ENCODE measurements around the gene ZBTB17.
"Not testable (repeated sequence)": the region's sequence is repeated elsewhere in the genome, so short reads cannot be mapped to it uniquely, and the experiment has no call there.

Gene ZBTB17

DNA sequence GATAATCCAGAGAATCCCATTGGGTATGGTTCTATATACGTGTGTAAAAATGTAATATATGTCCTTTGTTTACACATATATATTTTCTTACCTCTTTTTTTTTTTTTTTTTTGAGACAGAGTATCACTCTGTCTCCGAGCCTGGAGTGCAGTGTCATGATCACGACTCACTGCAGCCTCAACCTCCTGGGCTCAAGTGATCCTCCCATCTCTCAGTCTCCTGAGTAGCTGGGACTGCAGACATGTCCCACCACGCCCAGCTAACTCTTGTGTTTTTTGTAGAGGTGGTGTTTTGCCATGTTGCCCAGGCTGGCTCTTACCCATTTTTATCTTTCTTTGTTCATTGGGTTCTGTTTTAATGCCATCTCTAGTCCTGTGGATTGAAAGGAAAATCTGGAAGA, 59.5 kb downstream of the ZBTB17 start:
- Mint-ChIP-seq H3K9me3 (no peaks in the 10 kb centered on the region), H3K4me3 (no peak overlapping the region), H3K27ac (no peak overlapping the region), H3K27me3 (ENCODE audit: low read depth) (no peaks in the 10 kb centered on the region), H3K4me1 (no peaks in the 10 kb centered on the region), H3K36me3 (ENCODE audit: low read depth) (peaks cover 75% of the 10 kb centered on the region)
- TF ChIP-seq, protein P1, sequence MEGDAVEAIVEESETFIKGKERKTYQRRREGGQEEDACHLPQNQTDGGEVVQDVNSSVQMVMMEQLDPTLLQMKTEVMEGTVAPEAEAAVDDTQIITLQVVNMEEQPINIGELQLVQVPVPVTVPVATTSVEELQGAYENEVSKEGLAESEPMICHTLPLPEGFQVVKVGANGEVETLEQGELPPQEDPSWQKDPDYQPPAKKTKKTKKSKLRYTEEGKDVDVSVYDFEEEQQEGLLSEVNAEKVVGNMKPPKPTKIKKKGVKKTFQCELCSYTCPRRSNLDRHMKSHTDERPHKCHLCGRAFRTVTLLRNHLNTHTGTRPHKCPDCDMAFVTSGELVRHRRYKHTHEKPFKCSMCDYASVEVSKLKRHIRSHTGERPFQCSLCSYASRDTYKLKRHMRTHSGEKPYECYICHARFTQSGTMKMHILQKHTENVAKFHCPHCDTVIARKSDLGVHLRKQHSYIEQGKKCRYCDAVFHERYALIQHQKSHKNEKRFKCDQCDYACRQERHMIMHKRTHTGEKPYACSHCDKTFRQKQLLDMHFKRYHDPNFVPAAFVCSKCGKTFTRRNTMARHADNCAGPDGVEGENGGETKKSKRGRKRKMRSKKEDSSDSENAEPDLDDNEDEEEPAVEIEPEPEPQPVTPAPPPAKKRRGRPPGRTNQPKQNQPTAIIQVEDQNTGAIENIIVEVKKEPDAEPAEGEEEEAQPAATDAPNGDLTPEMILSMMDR (IDR thresholded peaks at IDR 0.05; ENCODE audit: unreplicated experiment in 3 of 3): no peak

DNA sequence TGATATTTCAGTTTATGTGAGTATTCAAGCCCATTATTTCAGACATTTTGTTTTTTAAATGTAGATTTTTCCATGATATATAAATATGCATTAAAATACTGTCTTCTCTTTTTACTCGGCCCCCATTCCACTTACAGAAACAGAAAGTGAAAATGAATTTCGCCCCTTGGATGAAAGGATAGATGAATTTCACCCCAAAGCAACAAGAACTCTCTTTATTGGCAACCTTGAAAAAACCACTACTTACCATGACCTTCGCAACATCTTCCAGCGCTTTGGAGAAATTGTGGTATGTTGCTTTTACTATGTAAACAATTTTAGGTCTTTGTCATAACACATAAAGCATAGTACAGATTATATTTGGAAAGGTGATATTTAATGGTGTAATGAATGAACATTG, 59.9 kb downstream of the ZBTB17 start:
- Mint-ChIP-seq H3K4me3 (no peak overlapping the region), H3K36me3 (ENCODE audit: low read depth) (peaks cover 75% of the 10 kb centered on the region), H3K27me3 (ENCODE audit: low read depth) (no peaks in the 10 kb centered on the region), H3K4me1 (no peaks in the 10 kb centered on the region), H3K27ac (no peak overlapping the region), H3K9me3 (no peaks in the 10 kb centered on the region)
- TF ChIP-seq, protein P1 (IDR thresholded peaks at IDR 0.05; ENCODE audit: unreplicated experiment in 3 of 3): no peak

DNA sequence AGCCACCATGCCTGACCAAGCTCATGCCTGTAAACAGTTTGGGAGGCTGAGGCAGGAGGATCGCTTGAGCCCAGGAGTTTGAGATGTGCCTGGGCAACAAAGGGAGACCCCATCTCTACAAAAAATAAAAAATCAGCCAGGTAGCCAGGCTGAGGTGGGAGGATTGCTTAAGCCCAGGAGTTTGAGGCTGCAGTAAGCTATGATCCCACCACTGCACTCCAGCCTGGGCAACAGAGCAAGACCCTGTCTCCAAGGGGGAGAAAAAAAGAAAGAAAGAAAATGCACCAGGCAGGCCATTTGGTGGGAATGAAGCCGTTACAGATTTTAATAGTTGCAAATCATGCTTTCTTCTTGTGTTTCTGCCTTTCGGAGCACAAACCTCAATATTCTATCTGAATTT, 62.3 kb downstream of the ZBTB17 start:
- not testable (repeated sequence) for H3K27ac Mint-ChIP-seq
- H3K36me3 Mint-ChIP-seq (ENCODE audit: low read depth): peaks cover 80% of the 10 kb centered on the region

DNA sequence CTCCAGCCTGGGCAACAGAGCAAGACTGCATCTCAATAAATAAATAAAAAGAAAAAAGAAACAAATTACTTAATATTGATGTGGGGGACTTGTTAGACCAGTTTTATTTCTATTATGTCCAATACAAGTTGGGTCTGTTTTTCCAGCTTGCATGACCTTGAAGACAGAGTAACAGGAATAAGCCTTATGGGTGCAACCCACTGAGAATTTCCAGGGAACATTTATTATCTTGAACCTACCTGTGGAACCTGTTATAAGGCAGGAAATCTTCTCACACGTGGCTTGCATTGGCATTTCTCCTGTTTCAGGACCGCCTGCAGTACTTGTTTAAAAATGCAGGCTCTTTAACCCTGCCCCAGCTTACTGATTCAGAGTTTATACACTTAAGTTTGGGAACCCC, 64.0 kb downstream of the ZBTB17 start:
- H3K4me1 Mint-ChIP-seq: no peaks in the 10 kb centered on the region
- no peaks in the 10 kb centered on the region for H3K9me3 Mint-ChIP-seq
- H3K36me3 Mint-ChIP-seq (ENCODE audit: low read depth): peaks cover 72% of the 10 kb centered on the region
- no peaks in the 10 kb centered on the region for H3K27me3 Mint-ChIP-seq (ENCODE audit: low read depth)
- H3K27ac Mint-ChIP-seq: no peak overlapping the region
- H3K4me3 Mint-ChIP-seq: no peak overlapping the region
- TF ChIP-seq, protein P1 (IDR thresholded peaks at IDR 0.05; ENCODE audit: unreplicated experiment in 3 of 3): no peak

More for the DNA sequence above, 62.3 kb downstream of the ZBTB17 start:
- H3K4me3 Mint-ChIP-seq; H3K9me3 Mint-ChIP-seq; H3K27me3 Mint-ChIP-seq (ENCODE audit: low read depth); H3K4me1 Mint-ChIP-seq: not testable (repeated sequence)

DNA sequence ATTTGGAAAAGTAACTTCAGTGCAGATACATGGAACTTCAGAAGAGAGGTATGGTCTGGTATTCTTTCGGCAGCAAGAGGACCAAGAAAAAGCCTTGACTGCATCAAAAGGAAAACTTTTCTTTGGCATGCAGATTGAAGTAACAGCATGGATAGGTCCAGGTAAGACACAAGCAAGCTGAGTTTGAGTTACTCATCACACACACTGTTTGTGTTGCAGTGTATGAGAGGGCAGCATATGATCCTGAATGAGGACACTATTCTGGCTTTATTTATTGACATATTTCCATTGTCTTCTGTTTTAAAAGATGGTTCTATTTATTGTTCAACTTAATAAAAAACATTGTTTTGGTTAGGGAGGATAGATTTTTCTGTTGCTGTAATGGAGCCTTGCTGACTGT, 64.8 kb downstream of the ZBTB17 start:
- TF ChIP-seq, protein P1 (IDR thresholded peaks at IDR 0.05; ENCODE audit: unreplicated experiment in 3 of 3): no peak
- no peak overlapping the region for H3K4me3 Mint-ChIP-seq
- H3K4me1 Mint-ChIP-seq: no peaks in the 10 kb centered on the region
- H3K9me3 Mint-ChIP-seq: no peaks in the 10 kb centered on the region
- peaks cover 66% of the 10 kb centered on the region for H3K36me3 Mint-ChIP-seq (ENCODE audit: low read depth)
- H3K27ac Mint-ChIP-seq: no peak overlapping the region
- H3K27me3 Mint-ChIP-seq (ENCODE audit: low read depth): no peaks in the 10 kb centered on the region

DNA sequence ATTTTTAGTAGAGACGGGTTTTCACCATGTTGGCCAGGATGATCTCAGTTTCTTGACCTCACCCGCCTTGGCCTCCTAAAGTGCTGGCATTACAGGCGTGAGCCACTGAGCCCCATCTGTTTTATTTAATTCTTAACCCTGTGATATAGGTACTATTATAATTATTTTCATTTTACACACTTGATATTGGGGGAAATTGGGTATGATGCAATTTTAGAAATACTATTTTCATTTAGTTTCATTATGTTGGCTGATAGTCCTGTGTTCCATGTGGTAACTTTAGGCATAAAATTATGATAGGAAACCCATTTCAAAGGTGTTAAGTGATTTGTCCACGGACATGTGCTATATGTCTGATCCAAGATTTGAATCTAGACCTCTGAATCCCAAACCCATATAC, 67.3 kb downstream of the ZBTB17 start:
- Mint-ChIP-seq H3K36me3 (ENCODE audit: low read depth) (peaks cover 42% of the 10 kb centered on the region), H3K4me1 (no peaks in the 10 kb centered on the region), H3K4me3 (no peak overlapping the region), H3K9me3 (no peaks in the 10 kb centered on the region), H3K27me3 (ENCODE audit: low read depth) (no peaks in the 10 kb centered on the region), H3K27ac (no peak overlapping the region)
- TF ChIP-seq, protein P1 (IDR thresholded peaks at IDR 0.05; ENCODE audit: unreplicated experiment in 3 of 3): no peak

Data from nephron (organoid).